Measurements from ENCODE around the gene TENM3.

Gene TENM3

DNA sequence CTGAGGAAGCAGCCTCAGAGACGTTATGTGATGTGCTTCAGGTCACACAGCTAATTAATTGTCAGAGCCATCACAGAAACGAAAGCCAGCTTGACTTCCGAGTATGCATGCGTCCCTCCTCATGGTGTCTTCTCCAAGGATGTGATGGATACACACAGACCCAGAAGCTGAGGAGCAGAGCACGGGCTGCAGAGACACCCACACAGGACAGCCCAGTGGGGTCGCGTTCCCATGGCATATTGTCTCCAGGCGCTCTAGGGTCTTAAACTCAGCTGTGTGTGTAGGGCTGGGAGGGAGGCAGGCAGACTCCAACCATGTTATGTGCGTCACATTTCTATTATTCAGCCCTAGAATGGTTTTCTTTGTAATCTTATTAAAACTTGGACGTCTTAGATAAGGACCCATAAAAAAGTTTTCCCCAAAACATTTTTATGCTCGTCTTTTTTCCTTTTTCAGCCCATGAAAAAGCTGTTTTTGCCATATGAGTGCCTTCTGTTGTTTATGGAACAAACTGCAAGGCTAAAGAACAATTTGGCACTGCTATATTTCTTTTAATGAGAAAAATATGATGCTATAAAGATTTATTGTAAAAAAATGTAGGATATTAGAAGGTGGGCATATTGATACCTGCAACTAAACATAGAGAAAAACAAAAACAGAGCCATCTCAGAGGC is 48.5 kb downstream of the TENM3 start:
- no peak for DNase-seq

- no peak for DNase-seq
Observed at GRCh38 chr4:182292612-182293011, 49.4 kb downstream of the TENM3 start.

GRCh38 chr4:182293691-182294255 is 50.6 kb downstream of the TENM3 start:
- no peak for DNase-seq

DNA sequence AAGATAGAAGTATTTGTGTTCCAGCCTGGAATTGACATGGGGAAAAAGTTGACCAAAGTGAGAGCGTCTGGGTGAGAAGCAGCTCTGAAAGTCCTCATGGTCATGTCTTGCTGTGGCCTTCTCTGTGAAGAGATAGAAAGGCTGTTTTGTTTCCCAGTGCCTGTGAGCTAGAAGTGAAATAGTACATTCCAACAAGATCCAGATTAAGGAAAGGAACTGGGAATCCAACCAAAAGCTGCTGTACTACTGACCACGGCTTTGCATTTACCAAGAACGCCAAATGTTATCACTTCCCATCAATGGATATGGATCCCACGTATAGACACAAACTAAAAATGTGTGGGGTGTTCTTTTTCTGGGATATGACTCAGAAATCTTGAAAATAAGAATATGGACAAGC is 51.2 kb downstream of the TENM3 start:
- no peak for DNase-seq

DNA sequence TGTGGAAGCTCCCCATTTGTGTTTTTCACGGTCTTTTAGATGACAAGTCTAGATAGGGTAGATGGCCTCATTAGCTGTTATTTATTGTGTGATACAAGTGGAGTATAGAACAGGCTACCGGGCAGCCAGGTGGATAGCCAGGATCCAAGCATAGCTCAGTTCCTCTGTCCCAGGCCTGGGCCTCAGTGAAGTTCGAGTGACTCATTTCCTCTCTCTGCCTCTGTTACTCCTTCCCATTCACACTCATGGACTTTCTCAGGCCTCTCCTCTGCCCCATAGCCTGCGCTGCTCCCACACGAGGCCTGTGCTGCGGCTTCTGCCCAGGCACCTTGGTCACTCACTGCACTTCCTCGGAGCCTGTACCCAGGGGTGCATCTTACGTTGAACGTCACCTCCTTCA is 54.5 kb downstream of the TENM3 start:
- DNase-seq = no peak

- peak; percentile 6 for DNase-seq
Observed at GRCh38 chr4:182301736-182302135, 58.5 kb downstream of the TENM3 start.

GRCh38 chr4:182303847-182304246 is 60.6 kb downstream of the TENM3 start:
- no peak for DNase-seq

GRCh38 chr4:182306792-182307507 is 63.7 kb downstream of the TENM3 start:
- no peak for DNase-seq

- DNase-seq = peak; percentile 95
Observed at GRCh38 chr4:182307746-182308145, 64.5 kb downstream of the TENM3 start.

DNA sequence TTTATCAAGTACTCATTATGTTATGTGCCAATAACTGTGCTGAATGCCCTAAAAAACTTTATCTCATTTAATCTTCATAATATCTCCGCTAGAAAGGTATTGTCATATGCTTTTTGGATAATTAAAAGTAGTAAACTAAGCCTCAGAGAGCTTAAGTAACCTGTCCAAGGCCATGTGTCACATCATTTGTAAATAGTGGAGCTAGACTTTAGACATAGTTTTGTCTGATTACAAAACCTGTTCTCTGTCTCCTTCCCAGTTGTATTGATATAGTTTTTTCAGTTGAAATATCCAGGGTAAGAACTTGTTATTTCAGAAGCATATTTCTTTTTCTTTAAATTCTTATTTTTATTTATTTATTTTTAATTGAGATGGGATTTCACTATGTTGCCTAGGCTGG is 66.7 kb downstream of the TENM3 start:
- no peak for DNase-seq

- DNase-seq = no peak
Observed at GRCh38 chr4:182310316-182310715, 67.1 kb downstream of the TENM3 start.

DNA sequence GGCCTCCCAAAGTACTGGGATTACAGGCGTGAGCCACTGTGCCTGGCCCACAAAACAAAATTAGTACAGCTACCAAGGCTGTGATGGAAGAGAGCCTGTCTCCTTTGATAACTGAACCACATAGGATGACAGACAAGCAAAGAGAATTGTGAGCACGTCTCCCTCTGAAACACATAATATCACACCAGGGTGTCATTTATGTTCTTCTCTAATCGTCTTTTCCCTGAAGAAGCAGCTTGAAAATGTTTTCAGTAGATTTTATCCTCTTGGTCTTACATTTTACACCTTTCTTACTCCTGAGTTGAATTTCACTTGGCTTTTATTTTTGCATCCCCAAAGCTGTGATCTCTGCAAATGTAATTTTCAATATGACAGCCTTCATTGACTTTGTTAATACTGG is 67.8 kb downstream of the TENM3 start:
- DNase-seq = no peak

DNA sequence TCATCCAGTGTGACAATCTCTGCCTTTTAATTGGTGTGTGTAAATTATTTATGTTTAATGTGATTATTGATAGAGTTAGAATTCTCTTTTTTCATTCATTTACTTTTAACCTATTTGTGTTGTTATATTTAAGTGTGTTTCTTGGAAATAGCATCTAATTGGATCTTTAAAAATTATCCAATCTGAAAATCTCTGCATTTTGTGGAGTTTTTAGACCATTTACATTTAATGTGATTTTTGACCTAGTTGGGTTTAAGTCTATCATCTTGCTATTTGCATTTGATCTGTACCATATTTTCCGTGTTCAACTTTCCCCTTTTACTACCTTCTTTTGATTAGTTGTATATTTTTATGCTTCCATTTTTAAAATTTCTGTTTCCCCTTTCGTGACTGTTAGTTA is 71.3 kb downstream of the TENM3 start:
- DNase-seq = no peak

DNA sequence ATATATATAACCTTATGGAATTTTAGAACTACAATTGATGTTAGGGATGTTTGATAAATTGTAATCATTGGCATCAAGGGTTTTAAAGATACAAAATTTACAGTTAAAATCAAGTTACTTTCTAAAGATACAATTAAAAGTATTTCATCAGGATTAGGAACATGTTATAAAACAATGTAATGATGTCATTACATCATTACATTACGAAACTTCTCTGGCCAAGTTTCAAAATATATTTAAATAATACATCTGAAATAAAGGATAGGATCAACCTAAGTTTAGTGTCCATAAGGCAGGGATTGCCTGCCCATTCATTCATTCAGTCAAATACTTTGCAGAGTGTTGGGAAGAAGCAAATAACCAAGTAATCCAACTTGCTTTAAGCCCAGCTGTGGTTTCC is 75.1 kb downstream of the TENM3 start:
- DNase-seq = no peak

- DNase-seq = no peak
Observed at GRCh38 chr4:182320092-182320491, 76.9 kb downstream of the TENM3 start.

GRCh38 chr4:182320580-182320979 is 77.4 kb downstream of the TENM3 start:
- DNase-seq = no peak

- no peak for DNase-seq
Observed at GRCh38 chr4:182324282-182324681, 81.1 kb downstream of the TENM3 start.

DNA sequence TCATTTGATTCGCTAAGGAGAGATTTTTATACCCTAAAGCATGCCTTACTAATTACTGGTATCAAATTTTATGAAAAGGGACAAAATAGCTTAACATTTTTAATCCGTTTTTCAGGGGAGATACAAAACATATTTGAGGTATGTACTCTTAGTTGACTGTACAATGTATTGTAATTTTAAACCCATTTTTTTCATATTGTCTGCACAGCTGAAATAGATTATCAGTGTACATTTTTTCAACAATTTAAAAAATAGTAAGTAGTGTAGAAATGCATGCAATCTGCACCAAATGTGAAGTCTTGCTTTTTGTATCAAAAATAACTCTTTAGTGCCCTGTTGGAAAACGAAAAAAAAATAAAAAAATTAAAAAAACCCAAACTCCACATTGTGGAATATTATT is 82.2 kb downstream of the TENM3 start:
- DNase-seq = no peak

GRCh38 chr4:182325848-182326255 is 82.7 kb downstream of the TENM3 start:
- DNase-seq = no peak

DNA sequence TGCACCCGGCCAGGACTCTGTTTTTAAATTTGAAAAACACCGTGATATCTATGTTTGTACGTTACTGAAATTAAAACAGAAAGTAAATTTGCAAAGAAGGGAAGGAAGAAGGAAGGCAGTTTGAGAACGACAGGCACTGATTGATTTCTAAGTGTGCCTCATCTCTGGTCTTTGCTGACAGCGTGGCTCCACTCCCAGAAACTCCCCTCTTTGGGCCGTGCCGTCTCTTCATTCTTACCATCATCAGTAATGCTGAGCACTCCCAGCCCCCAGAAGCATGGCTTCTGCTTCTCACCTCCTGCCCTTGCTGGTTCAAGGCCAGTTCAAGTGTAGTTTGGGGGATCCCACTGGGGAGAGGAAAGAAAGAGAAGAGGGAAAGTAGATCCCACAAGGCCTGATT is 85.3 kb downstream of the TENM3 start:
- no peak for DNase-seq

DNA sequence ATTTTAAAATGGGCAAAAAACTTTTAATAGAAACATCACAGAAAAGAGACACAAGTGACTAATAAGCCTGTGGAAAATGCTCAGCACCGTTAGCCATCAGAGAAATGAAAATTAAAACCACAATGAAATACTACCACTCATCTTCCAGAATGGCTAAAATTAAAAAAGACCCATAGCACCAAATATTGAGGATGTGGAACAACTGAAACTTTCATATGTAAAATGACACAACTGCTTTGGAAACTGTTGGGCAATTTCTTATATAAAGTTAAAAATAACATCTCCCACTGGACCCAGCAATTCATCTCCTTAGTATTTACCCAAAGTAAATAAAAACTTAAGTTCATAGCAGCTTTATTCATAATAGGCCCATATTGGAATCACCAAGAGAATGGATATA is 94.2 kb downstream of the TENM3 start:
- no peak for DNase-seq

DNA sequence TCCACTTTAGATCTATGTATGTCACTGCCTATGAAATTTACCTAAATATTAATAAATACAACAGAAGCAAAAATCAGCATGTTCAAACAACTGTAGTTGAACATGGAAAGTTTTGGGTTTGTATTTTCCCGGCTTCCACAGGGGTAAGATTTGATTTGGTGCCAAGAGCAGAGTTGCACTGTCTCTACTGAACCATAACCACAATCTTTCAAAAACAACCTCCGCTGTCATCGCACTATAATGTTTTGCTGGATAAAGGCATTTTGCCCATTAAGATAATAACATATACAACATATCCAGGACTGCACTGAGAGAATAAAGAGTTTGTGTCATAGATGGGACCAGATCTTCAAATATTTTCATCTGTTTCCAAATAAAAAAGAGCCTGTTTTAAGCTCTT is 94.9 kb downstream of the TENM3 start:
- peak; percentile 80 for DNase-seq

GRCh38 chr4:182338746-182339145 is 95.5 kb downstream of the TENM3 start:
- DNase-seq = no peak

- peak; percentile 54 for DNase-seq
Observed at GRCh38 chr4:182339221-182339641, 96.0 kb downstream of the TENM3 start.

DNA sequence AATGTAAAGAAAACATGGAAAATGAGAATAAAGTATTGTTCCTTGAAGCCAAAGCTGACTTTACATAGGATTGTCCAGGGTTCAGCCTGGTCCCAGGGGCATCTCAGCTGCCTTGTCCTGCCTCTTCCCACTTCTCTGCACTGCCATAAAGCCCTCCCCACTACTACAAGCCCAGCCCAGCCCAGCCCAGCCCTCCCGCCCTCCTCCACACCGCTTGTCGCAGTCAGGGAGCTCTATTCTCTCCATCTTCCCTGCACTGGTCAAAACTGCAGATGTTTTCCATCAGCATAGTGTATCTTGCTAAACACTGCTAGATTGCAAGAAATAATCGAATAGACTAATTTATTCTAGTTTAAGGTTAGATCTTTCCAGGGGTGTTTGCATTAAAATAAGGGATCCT is 100.3 kb downstream of the TENM3 start:
- no peak for DNase-seq
